K562 (cell line): Measurements from ENCODE around the gene GAS2L1. TPM values are rescaled to one million over a fixed set of nuclear protein-coding genes. Genes with fewer than 3 reads are reported as not detected.
A peak's percentile ranks its signal among the peaks of the same experiment; 100 is the strongest.

Experiments used
- ATAC-seq: fragments of 200-7000 bp; cut with Tn5 transposase; 3 replicates; pipeline ENCODE4 v1.9.1; 2020; ENCODE audit warnings: moderate library complexity
- BruUV-seq: library from RNA; stranded (reverse); fragments of 400-500 nt; replicated peaks from 2 replicates; lab custom pipeline; 2021; lab: Mats Ljungman, UMichigan
- CTCF ChIA-PET: fragments of 300-600 bp; formaldehyde crosslinking; extraction: SDS; loops from one replicate; lab custom pipeline; 2021; ENCODE audit warnings: low intra/inter-chr PET ratio; lab: Yijun Ruan, JAX
- POLR2A ChIA-PET: fragments of 300-600, 350-650 bp; sonication (Branson Sonifier 250); formaldehyde crosslinking; extraction: SDS; loops from one replicate; lab custom pipeline; 2021; ENCODE audit warnings: antibody characterized with exemption, inconsistent platforms; lab: Yijun Ruan, JAX
- DNase-seq, 4 experiments: peaks; one replicate each; pipeline versions ENCODE4 v3.0.0 to v3.0.0-alpha.2; 2011 to 2018; ENCODE audit warnings: low spot score in 3 of 4, mixed read lengths in 3 of 4; ENCODE audit errors: extremely low read depth in 1 of 4
- FAIRE-seq: peaks from 2 replicates; lab custom pipeline; 2011; peaks lifted over from hg19 to GRCh38; lab: Jason Lieb, UNC
- H2AFZ ChIP-seq: 2 replicates; pipeline ENCODE4 v1.6.0; 2011; ENCODE audit warnings: low read depth, low read length, control low read depth, inconsistent platforms
- H3K27ac ChIP-seq: fragments of 200-600 bp; 3 replicates; pipeline ENCODE4 v1.8.0; 2011; ENCODE audit warnings: low read depth, mild to moderate bottlenecking, control low read depth, inconsistent platforms, low read length, moderate library complexity, mixed read lengths; ENCODE audit errors: extremely low read depth
- H3K27me3 ChIP-seq, 2 experiments: fragments of 300-600 bp in 1 of 2; 2 replicates in 1 of 2; 3 replicates in 1 of 2; pipeline versions ENCODE4 v1.6.0 to v1.8.0; 2011; ENCODE audit warnings: inconsistent platforms in 2 of 2, low read length in 2 of 2, mild to moderate bottlenecking in 1 of 2, mixed read lengths in 1 of 2, moderate library complexity in 1 of 2; ENCODE audit not compliant: control insufficient read depth in 2 of 2, insufficient read depth in 2 of 2
- H3K36me3 ChIP-seq: fragments of 300-600 bp; 3 replicates; pipeline ENCODE4 v1.8.0; 2011; ENCODE audit warnings: mild to moderate bottlenecking, low read length, inconsistent platforms; ENCODE audit not compliant: control insufficient read depth, insufficient read depth
- H3K4me1 ChIP-seq, 2 experiments: fragments of 200-600 bp in 1 of 2; replicated peaks in 1 of 2; 2 replicates in 1 of 2; 3 replicates in 1 of 2; pipeline versions ENCODE4 v1.5.1 to v1.8.0; 2011; ENCODE audit warnings: inconsistent platforms in 2 of 2, low read length in 2 of 2, mild to moderate bottlenecking in 1 of 2, mixed read lengths in 1 of 2, moderate library complexity in 1 of 2; ENCODE audit not compliant: control insufficient read depth in 2 of 2, insufficient read depth in 2 of 2
- H3K4me2 ChIP-seq: 2 replicates; pipeline ENCODE4 v1.6.1; 2011; ENCODE audit warnings: low read length, control low read depth, inconsistent platforms, mixed read lengths; ENCODE audit not compliant: insufficient read depth
- H3K4me3 ChIP-seq: fragments of 200-600 bp; sonication (generic), shearing (Covaris generic); 2 replicates; pipeline ENCODE4 v1.5.1; 2016; ENCODE audit warnings: control low read depth, inconsistent platforms
- H3K79me2 ChIP-seq: fragments of 200-600 bp; 3 replicates; pipeline ENCODE4 v1.8.0; 2011; ENCODE audit warnings: low read length, inconsistent platforms; ENCODE audit not compliant: control insufficient read depth, insufficient read depth
- H3K9ac ChIP-seq, 2 experiments: 2 replicates each; pipeline versions ENCODE4 v1.6.0 to v1.6.1; 2011; ENCODE audit warnings: low read depth in 2 of 2, low read length in 2 of 2, control low read depth in 1 of 2, inconsistent platforms in 1 of 2, mild to moderate bottlenecking in 1 of 2, mixed read lengths in 1 of 2; ENCODE audit not compliant: insufficient read depth in 1 of 2
- H3K9me1 ChIP-seq: one replicate; pipeline ENCODE4 v1.6.0; 2011; ENCODE audit warnings: inconsistent platforms, mild to moderate bottlenecking, low read length, moderate library complexity; ENCODE audit not compliant: control insufficient read depth, insufficient read depth
- H3K9me3 ChIP-seq: replicated peaks from 2 replicates; pipeline ENCODE4 v1.5.1; 2011; ENCODE audit warnings: low read depth, low read length, inconsistent platforms; ENCODE audit not compliant: control insufficient read depth, insufficient read depth
- H4K20me1 ChIP-seq: replicated peaks from 2 replicates; pipeline ENCODE4 v1.6.1; 2011; ENCODE audit warnings: low read length, inconsistent platforms, mixed read lengths; ENCODE audit not compliant: control insufficient read depth, insufficient read depth
- BMI1 ChIP-seq: fragments of 150-350 bp; IDR thresholded peaks from 2 replicates; pipeline ENCODE4 v1.6.1; 2014; ENCODE audit warnings: low read length
- CCNT2 ChIP-seq: IDR thresholded peaks from 2 replicates; pipeline ENCODE4 v1.6.1; 2011; ENCODE audit warnings: borderline replicate concordance, low read depth, mild to moderate bottlenecking, moderate library complexity, mixed read lengths, low read length; ENCODE audit not compliant: insufficient read length; ENCODE audit errors: extremely low read depth
- GATA2 ChIP-seq: sonication (generic); formaldehyde crosslinking; IDR thresholded peaks from 2 replicates; pipeline ENCODE4 v1.4.0; 2020; ENCODE audit warnings: mild to moderate bottlenecking, missing genetic modification reagents
- NFIX ChIP-seq: fragments of 250-450 bp; sonication (Bioruptor Pico); IDR thresholded peaks from 2 replicates; pipeline ENCODE4 v1.4.0; 2020; ENCODE audit warnings: low read depth, mild to moderate bottlenecking, moderate library complexity
- RFX7 ChIP-seq: fragments of 250-450 bp; sonication (Bioruptor Pico); IDR thresholded peaks from 2 replicates; pipeline ENCODE4 v1.5.1; 2021; ENCODE audit warnings: mild to moderate bottlenecking
- SMARCA4 ChIP-seq: fragments of 450-650 bp; IDR thresholded peaks from 2 replicates; pipeline ENCODE4 v1.6.1; 2016
- WGBS: fragments of 100-300 bp; shearing (Covaris generic); methylation state at CpG from one replicate; pipeline ENCODE4 v1.1.6; 2016; ENCODE audit warnings: low coverage, mixed read lengths; ENCODE audit not compliant: insufficient coverage; ENCODE audit errors: missing lambda C conversion rate; 5-methylcytosine and 5-hydroxymethylcytosine counted together
- in situ Hi-C: fragments of 300-500 bp; cut with MboI; formaldehyde crosslinking; loops from 4 replicates; pipeline ENCODE4 v1.15.0; 2018; ENCODE audit warnings: inconsistent platforms, mixed read lengths
- intact Hi-C: fragments of 100-400 bp; cut with micrococcal nuclease; formaldehyde crosslinking; loops from 2 replicates; pipeline ENCODE4 v1.14.2; 2022
- polyA plus RNA-seq, 8 experiments: library from polyadenylated mRNA; depleted of rRNA in 4 of 8; stranded (reverse) in 5 of 8; unstranded in 3 of 8; fragments of >200 nt; fragmentation: Nextera tagmentation in 2 of 8; fragmentation: Illumina TruSeq in 1 of 8; extraction: Ambion mirVana in 2 of 8; extraction: Trizol in 1 of 8; gene quantifications; 2 replicates each; pipeline versions ENCODE4 v1.2.1 to v1.2.3, GENCODE V29; 2011 to 2014; ENCODE audit warnings: inconsistent platforms in 1 of 8, missing spikeins in 1 of 8
- total RNA-seq, 7 experiments: library from RNA; depleted of rRNA in 6 of 7; stranded (reverse); fragments of >200 nt in 6 of 7; fragmentation: Illumina TruSeq in 2 of 7; extraction: Trizol in 2 of 7; gene quantifications; 2 replicates each; pipeline versions ENCODE4 v1.2.1 to v1.2.3, GENCODE V29; 2011 to 2021; ENCODE audit warnings: low replicate concordance in 1 of 7
- TF ChIP-seq, protein P1 (sequence below): fragments of 450-650 bp; formaldehyde crosslinking; conservative IDR thresholded peaks from 2 replicates; pipeline ENCODE4 v1.4.0; 2022; ENCODE audit warnings: mild to moderate bottlenecking, missing genetic modification characterization
- TF ChIP-seq, protein P2 (sequence below): fragments of 450-650 bp; IDR thresholded peaks from 2 replicates; pipeline ENCODE4 v1.6.1; 2016; ENCODE audit warnings: antibody characterized with exemption

GAS2L1 gene
- total and polyA plus RNA-seq, 9 of the 15 experiments (the other 6 are each of a cell fraction or from before 2014, with no cell fraction given) = 0.56 to 19.7 (median 3.2) TPM

DNA sequence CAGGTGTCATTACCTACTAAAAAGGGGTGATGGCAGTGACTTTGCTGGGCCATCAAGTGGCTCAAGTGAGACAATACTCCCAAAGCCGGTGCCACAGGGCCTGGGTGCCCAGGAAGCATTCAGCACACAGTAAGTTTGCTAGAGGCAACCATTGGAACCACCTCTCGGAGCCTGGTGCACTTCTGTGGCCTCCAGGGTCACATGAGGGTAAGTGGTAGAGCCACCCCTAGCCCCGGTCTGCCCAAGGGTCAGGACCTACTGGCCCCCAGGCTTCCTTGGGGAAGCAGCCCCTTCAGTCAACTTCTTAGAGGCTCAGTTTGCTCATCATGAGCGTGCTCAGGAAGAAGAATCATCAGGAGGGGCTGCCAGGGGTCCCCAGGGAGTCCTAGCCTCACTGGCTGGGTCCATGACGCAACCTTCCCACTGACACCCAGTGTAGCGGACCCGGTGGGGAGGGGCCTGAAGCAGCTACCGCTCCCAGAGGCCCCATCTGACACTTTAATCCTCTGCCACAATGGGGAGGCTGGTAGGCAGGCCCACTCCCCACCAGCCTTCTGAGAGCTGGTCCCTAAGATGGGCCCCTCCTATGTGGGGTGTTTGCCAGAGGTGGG is 26.5 kb downstream of the GAS2L1 start:
- POLR2A ChIA-PET = interaction anchor here (0.6 kb wide), 1 partner anchor 45 kb away, joined by 4 read pairs; no protein-coding TSS in a partner anchor
- peak overlapping the region in 1 of 2 experiments; percentile 35; a peak in 1 of 4 replicates for H3K9ac ChIP-seq
- WGBS = 96% methylated on average over 7 of the region's 8 CpGs
- H3K27ac ChIP-seq = no peak overlapping the region
- H3K27me3 ChIP-seq = no peaks in the 10 kb centered on the region
- no peaks in the 10 kb centered on the region for H3K9me3 ChIP-seq
- no peak overlapping the region for H2AFZ ChIP-seq
- DNase-seq = no peak
- intact Hi-C loops = no loop called here
- TF ChIP-seq SMARCA4 (no peak), CCNT2 (no peak), GATA2 (CRISPR knock-in tag) (no peak), BMI1 (no peak), RFX7 (no peak), NFIX (CRISPR knock-in tag) (no peak)
- TF ChIP-seq, protein P1, sequence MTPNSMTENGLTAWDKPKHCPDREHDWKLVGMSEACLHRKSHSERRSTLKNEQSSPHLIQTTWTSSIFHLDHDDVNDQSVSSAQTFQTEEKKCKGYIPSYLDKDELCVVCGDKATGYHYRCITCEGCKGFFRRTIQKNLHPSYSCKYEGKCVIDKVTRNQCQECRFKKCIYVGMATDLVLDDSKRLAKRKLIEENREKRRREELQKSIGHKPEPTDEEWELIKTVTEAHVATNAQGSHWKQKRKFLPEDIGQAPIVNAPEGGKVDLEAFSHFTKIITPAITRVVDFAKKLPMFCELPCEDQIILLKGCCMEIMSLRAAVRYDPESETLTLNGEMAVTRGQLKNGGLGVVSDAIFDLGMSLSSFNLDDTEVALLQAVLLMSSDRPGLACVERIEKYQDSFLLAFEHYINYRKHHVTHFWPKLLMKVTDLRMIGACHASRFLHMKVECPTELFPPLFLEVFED = no peak
- TF ChIP-seq, protein P2, sequence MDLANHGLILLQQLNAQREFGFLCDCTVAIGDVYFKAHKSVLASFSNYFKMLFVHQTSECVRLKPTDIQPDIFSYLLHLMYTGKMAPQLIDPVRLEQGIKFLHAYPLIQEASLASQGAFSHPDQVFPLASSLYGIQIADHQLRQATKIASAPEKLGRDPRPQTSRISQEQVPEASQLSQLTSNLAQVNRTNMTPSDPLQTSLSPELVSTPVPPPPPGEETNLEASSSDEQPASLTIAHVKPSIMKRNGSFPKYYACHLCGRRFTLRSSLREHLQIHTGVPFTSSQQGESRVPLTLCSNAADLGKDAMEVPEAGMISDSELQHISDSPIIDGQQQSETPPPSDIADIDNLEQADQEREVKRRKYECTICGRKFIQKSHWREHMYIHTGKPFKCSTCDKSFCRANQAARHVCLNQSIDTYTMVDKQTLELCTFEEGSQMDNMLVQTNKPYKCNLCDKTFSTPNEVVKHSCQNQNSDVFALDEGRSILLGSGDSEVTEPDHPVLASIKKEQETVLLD = no peak
- no peaks in the 10 kb centered on the region for H3K79me2 ChIP-seq
- H3K4me1 ChIP-seq = peaks cover 0 to 10% of the 10 kb centered on the region in 2 experiments; a peak in 2 of 5 replicates
- H3K9me1 ChIP-seq = no peaks in the 10 kb centered on the region
- H4K20me1 ChIP-seq = no peaks in the 10 kb centered on the region
- no peak overlapping the region for H3K4me3 ChIP-seq
- no peak for ATAC-seq
- in situ Hi-C loops = no loop called here
- no peak overlapping the region for H3K4me2 ChIP-seq
- no peak for FAIRE-seq
- no TSS peak for BruUV-seq
- H3K36me3 ChIP-seq = peaks cover 48% of the 10 kb centered on the region; the same call in 2 of the 3 replicates
- CTCF ChIA-PET = no interaction called here
